GM12878 (cell line): ENCODE results near the gene WDR19. TPM values are rescaled to one million over a fixed set of nuclear protein-coding genes. Genes with fewer than 3 reads are reported as not detected.

Source experiments
- ATAC-seq: fragments of 200-7000 bp; cut with Tn5 transposase; 3 replicates; pipeline ENCODE4 v1.9.1; 2020; ENCODE audit warnings: mild to moderate bottlenecking, moderate library complexity
- BruUV-seq: library from RNA; stranded (reverse); fragments of 400-500 nt; replicated peaks from 2 replicates; lab custom pipeline; 2021; lab: Mats Ljungman, UMichigan
- CTCF ChIA-PET: fragments of 300-600 bp; sonication (Branson Sonifier 250); formaldehyde crosslinking; extraction: SDS; loops from one replicate; lab custom pipeline; 2021; ENCODE audit warnings: inconsistent platforms; lab: Yijun Ruan, JAX
- POLR2A ChIA-PET: fragments of 350-600 bp; formaldehyde crosslinking; extraction: SDS; loops from one replicate; lab custom pipeline; 2021; ENCODE audit warnings: inconsistent platforms; lab: Charles Lee
- RAD21 ChIA-PET: fragments of 300-600 bp; sonication (Branson Sonifier 250); formaldehyde crosslinking; loops from one replicate; lab custom pipeline; 2023; ENCODE audit warnings: antibody characterized with exemption; ENCODE audit not compliant: unreplicated experiment; lab: Charles Lee
- SMC1A ChIA-PET: fragments of 300-600 bp; sonication (Branson Sonifier 250); formaldehyde crosslinking; loops from one replicate; lab custom pipeline; 2023; ENCODE audit not compliant: unreplicated experiment, uncharacterized antibody; lab: Charles Lee
- DNase-seq: peaks from one replicate; pipeline ENCODE4 v3.0.0-alpha.2; 2011; ENCODE audit warnings: low read depth, low spot score
- FAIRE-seq: peaks from 3 replicates; lab custom pipeline; 2011; peaks lifted over from hg19 to GRCh38; lab: Jason Lieb, UNC
- H2AFZ ChIP-seq: 2 replicates; pipeline ENCODE4 v1.6.0; 2011; ENCODE audit warnings: low read depth, low read length, control low read depth; ENCODE audit not compliant: control insufficient read depth
- H3K27ac ChIP-seq: 2 replicates; pipeline ENCODE4 v1.5.1; 2011; ENCODE audit warnings: control low read depth; ENCODE audit not compliant: control insufficient read depth, insufficient read depth
- H3K27me3 ChIP-seq, 2 experiments: replicated peaks in 1 of 2; 2 replicates each; pipeline versions ENCODE4 v1.6.0 to v1.6.1; 2011; ENCODE audit warnings: low read length in 1 of 2; ENCODE audit not compliant: control insufficient read depth in 2 of 2, insufficient read depth in 2 of 2
- H3K36me3 ChIP-seq, 2 experiments: 2 replicates each; pipeline ENCODE4 v1.5.1; 2011; ENCODE audit warnings: low read length in 1 of 2; ENCODE audit not compliant: control insufficient read depth in 2 of 2, insufficient read depth in 2 of 2
- H3K4me1 ChIP-seq: 2 replicates; pipeline ENCODE4 v1.6.1; 2011; ENCODE audit warnings: mild to moderate bottlenecking, low read length, moderate library complexity, mixed read lengths; ENCODE audit not compliant: control insufficient read depth, insufficient read depth
- H3K4me2 ChIP-seq: 2 replicates; pipeline ENCODE4 v1.6.0; 2011; ENCODE audit warnings: control low read depth; ENCODE audit not compliant: control insufficient read depth, insufficient read depth
- H3K4me3 ChIP-seq: fragments of 200-600 bp; sonication (generic); 2 replicates; pipeline ENCODE4 v1.5.1; 2016
- H3K79me2 ChIP-seq: 2 replicates; pipeline ENCODE4 v1.6.0; 2011; ENCODE audit warnings: low read length; ENCODE audit not compliant: control insufficient read depth, insufficient read depth
- H3K9ac ChIP-seq: 2 replicates; pipeline ENCODE4 v1.8.0; 2011; ENCODE audit warnings: low read length, control low read depth, mixed read lengths; ENCODE audit not compliant: control insufficient read depth, insufficient read depth
- H3K9me3 ChIP-seq: replicated peaks from 3 replicates; pipeline ENCODE4 v1.5.1; 2011; ENCODE audit warnings: mild to moderate bottlenecking, low read length; ENCODE audit not compliant: control insufficient read depth, insufficient read depth
- H4K20me1 ChIP-seq: 2 replicates; pipeline ENCODE4 v1.6.0; 2011; ENCODE audit not compliant: control insufficient read depth, insufficient read depth
- ASH2L ChIP-seq: fragments of 300-600, 200-600 bp; sonication (generic); IDR thresholded peaks from 2 replicates; pipeline ENCODE4 v1.6.1; 2017; ENCODE audit warnings: low read depth, mild to moderate bottlenecking, borderline replicate concordance
- BACH1 ChIP-seq: fragments of 450-650 bp; IDR thresholded peaks from 2 replicates; pipeline ENCODE4 v1.6.1; 2017; ENCODE audit warnings: mild to moderate bottlenecking, borderline replicate concordance
- BCL11A ChIP-seq: IDR thresholded peaks from 2 replicates; pipeline ENCODE4 v1.6.1; 2011; ENCODE audit warnings: low read depth, low read length
- CEBPB ChIP-seq, 2 experiments: fragments of 150-350 bp in 1 of 2; IDR thresholded peaks; 2 replicates each; pipeline ENCODE4 v1.6.1; 2012 to 2014; ENCODE audit warnings: low read depth in 2 of 2, low read length in 2 of 2, borderline replicate concordance in 1 of 2, inconsistent platforms in 1 of 2
- EP300 ChIP-seq, 2 experiments: fragments of 150-350 bp in 1 of 2; IDR thresholded peaks; 2 replicates each; pipeline ENCODE4 v1.6.1; 2011 to 2012; ENCODE audit warnings: low read depth in 2 of 2, low read length in 2 of 2, borderline replicate concordance in 1 of 2, improper control_type of control experiment in 1 of 2, inconsistent platforms in 1 of 2; ENCODE audit not compliant: control insufficient read depth in 1 of 2
- GABPA ChIP-seq: IDR thresholded peaks from 2 replicates; pipeline ENCODE4 v1.6.1; 2014; ENCODE audit warnings: antibody characterized with exemption, low read depth, mild to moderate bottlenecking, inconsistent platforms
- HCFC1 ChIP-seq: fragments of 150-350 bp; IDR thresholded peaks from 2 replicates; pipeline ENCODE4 v1.6.1; 2014; ENCODE audit warnings: low read length
- MYC ChIP-seq: IDR thresholded peaks from 2 replicates; pipeline ENCODE4 v1.6.1; 2011; ENCODE audit warnings: mild to moderate bottlenecking, low read length, moderate library complexity, inconsistent platforms; ENCODE audit not compliant: insufficient read depth, insufficient replicate concordance, insufficient read length, severe bottlenecking
- RBBP5 ChIP-seq: fragments of 200-600 bp; sonication (generic); conservative IDR thresholded peaks from 2 replicates; pipeline ENCODE4 v1.6.1; 2016
- RUNX3 ChIP-seq: IDR thresholded peaks from 2 replicates; pipeline ENCODE4 v1.6.1; 2012; ENCODE audit warnings: low read length, inconsistent platforms
- SP1 ChIP-seq: IDR thresholded peaks from one replicate; pipeline ENCODE4 v1.6.1; 2011; ENCODE audit warnings: low read depth, low read length
- ZBTB33 ChIP-seq: fragments of 450-650 bp; IDR thresholded peaks from 2 replicates; pipeline ENCODE4 v1.6.1; 2017; ENCODE audit warnings: mild to moderate bottlenecking
- ZNF622 ChIP-seq: fragments of 450-650 bp; IDR thresholded peaks from 2 replicates; pipeline ENCODE4 v1.6.1; 2017; ENCODE audit warnings: mild to moderate bottlenecking, inconsistent platforms
- WGBS: methylation state at CpG from one replicate; pipeline ENCODE4 v1.1.6; 2016; ENCODE audit warnings: low lambda C conversion rate; ENCODE audit not compliant: insufficient replicate concordance, insufficient coverage; ENCODE audit errors: missing lambda C conversion rate; 5-methylcytosine and 5-hydroxymethylcytosine counted together
- in situ Hi-C: fragments of 300-500 bp; cut with MboI; formaldehyde crosslinking; loops from 9 replicates; pipeline ENCODE4 v1.14.3; 2018; ENCODE audit warnings: mixed read lengths
- intact Hi-C: fragments of 100-400 bp; cut with micrococcal nuclease; formaldehyde crosslinking; loops from one replicate; pipeline ENCODE4 v1.14.2; 2022; ENCODE audit not compliant: unreplicated experiment
- polyA plus RNA-seq, 11 experiments: library from polyadenylated mRNA; depleted of rRNA in 4 of 11; unstranded in 6 of 11; stranded (reverse) in 5 of 11; fragments of >200 nt; fragmentation: Nextera tagmentation in 4 of 11; fragmentation: Illumina TruSeq in 1 of 11; extraction: Ambion mirVana in 4 of 11; extraction: Trizol in 1 of 11; gene quantifications; 1 replicate in 1 of 11; 2 replicates in 10 of 11; pipeline versions ENCODE4 v1.2.1 to v1.2.3, GENCODE V29; 2011 to 2016; ENCODE audit warnings: inconsistent platforms in 2 of 11, missing spikeins in 2 of 11, low read depth in 1 of 11
- total RNA-seq, 4 experiments: library from RNA; depleted of rRNA in 3 of 4; stranded (reverse); fragments of >200 nt in 3 of 4; fragmentation: Illumina TruSeq in 1 of 4; extraction: Trizol in 1 of 4; gene quantifications; 2 replicates each; pipeline versions ENCODE4 v1.2.1 to v1.2.3, GENCODE V29; 2013 to 2021
- TF ChIP-seq, protein P1 (sequence below): fragments of 450-650 bp; formaldehyde crosslinking; IDR thresholded peaks from 2 replicates; pipeline ENCODE4 v1.4.0; 2020; ENCODE audit warnings: mild to moderate bottlenecking, moderate library complexity
- TF ChIP-seq, protein P2 (sequence below): fragments of 450-650 bp; IDR thresholded peaks from 2 replicates; pipeline ENCODE4 v1.6.1; 2017; ENCODE audit warnings: antibody characterized with exemption, mild to moderate bottlenecking, moderate library complexity

WDR19 gene
- total and polyA plus RNA-seq, 10 of the 15 experiments (the other 5 are each of a cell fraction or from before 2014, with no cell fraction given) = 3.5 to 15.4 (median 7.3) TPM

- WGBS = 85% methylated on average over 9 of the region's 9 CpGs
- Histone ChIP-seq H3K79me2 (no peaks in the 10 kb centered on the region), H3K36me3 (no peaks in the 10 kb centered on the region), H3K27me3 (no peaks in the 10 kb centered on the region), H3K9ac (peak overlapping the region; percentile 67), H3K4me3 (peak overlapping the region; percentile 50), H3K4me2 (peak overlapping the region; percentile 92), H3K9me3 (no peaks in the 10 kb centered on the region), H4K20me1 (no peaks in the 10 kb centered on the region), H2AFZ (peak overlapping the region; percentile 98), H3K27ac (peak overlapping the region; percentile 72), H3K4me1 (peaks cover 3% of the 10 kb centered on the region; the same call in 1 of the 2 replicates)
- intact Hi-C loops (no loop called here), in situ Hi-C loops (no loop called here)
- ChIA-PET RAD21 (interaction anchor here (0.5 to 2.0 kb wide), 11 partner anchors 15 to 1283 kb away, joined by 3 to 7 read pairs (median 4); no protein-coding TSS in a partner anchor), CTCF (interaction anchor here (0.8 to 2.0 kb wide), 13 partner anchors 9 to 399 kb away, joined by 3 to 17 read pairs (median 4); partner anchors contain the start of gene TLR10), POLR2A (interaction anchor here (0.5 to 0.9 kb wide), 8 partner anchors 43 to 639 kb away, joined by 3 to 5 read pairs (median 3); no protein-coding TSS in a partner anchor), SMC1A (interaction anchor here (0.6 to 2.0 kb wide), 16 partner anchors 9 to 423 kb away, joined by 3 to 8 read pairs (median 3); no protein-coding TSS in a partner anchor)
- TF ChIP-seq RUNX3 = no peak
- no peak for TF ChIP-seq CEBPB (IDR thresholded peaks at IDR 0.05; ENCODE audit: borderline replicate concordance in 1 of 2, low read depth in 2 of 2, low read length in 2 of 2)
- TF ChIP-seq BCL11A = no peak
- TF ChIP-seq BACH1 = no peak
- no peak for TF ChIP-seq MYC
- TF ChIP-seq SP1 = no peak
- TF ChIP-seq, protein P1, sequence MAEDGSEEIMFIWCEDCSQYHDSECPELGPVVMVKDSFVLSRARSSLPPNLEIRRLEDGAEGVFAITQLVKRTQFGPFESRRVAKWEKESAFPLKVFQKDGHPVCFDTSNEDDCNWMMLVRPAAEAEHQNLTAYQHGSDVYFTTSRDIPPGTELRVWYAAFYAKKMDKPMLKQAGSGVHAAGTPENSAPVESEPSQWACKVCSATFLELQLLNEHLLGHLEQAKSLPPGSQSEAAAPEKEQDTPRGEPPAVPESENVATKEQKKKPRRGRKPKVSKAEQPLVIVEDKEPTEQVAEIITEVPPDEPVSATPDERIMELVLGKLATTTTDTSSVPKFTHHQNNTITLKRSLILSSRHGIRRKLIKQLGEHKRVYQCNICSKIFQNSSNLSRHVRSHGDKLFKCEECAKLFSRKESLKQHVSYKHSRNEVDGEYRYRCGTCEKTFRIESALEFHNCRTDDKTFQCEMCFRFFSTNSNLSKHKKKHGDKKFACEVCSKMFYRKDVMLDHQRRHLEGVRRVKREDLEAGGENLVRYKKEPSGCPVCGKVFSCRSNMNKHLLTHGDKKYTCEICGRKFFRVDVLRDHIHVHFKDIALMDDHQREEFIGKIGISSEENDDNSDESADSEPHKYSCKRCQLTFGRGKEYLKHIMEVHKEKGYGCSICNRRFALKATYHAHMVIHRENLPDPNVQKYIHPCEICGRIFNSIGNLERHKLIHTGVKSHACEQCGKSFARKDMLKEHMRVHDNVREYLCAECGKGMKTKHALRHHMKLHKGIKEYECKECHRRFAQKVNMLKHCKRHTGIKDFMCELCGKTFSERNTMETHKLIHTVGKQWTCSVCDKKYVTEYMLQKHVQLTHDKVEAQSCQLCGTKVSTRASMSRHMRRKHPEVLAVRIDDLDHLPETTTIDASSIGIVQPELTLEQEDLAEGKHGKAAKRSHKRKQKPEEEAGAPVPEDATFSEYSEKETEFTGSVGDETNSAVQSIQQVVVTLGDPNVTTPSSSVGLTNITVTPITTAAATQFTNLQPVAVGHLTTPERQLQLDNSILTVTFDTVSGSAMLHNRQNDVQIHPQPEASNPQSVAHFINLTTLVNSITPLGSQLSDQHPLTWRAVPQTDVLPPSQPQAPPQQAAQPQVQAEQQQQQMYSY (CRISPR knock-in tag) = no peak
- no peak for TF ChIP-seq ASH2L
- no peak for TF ChIP-seq HCFC1
- TF ChIP-seq, protein P2, sequence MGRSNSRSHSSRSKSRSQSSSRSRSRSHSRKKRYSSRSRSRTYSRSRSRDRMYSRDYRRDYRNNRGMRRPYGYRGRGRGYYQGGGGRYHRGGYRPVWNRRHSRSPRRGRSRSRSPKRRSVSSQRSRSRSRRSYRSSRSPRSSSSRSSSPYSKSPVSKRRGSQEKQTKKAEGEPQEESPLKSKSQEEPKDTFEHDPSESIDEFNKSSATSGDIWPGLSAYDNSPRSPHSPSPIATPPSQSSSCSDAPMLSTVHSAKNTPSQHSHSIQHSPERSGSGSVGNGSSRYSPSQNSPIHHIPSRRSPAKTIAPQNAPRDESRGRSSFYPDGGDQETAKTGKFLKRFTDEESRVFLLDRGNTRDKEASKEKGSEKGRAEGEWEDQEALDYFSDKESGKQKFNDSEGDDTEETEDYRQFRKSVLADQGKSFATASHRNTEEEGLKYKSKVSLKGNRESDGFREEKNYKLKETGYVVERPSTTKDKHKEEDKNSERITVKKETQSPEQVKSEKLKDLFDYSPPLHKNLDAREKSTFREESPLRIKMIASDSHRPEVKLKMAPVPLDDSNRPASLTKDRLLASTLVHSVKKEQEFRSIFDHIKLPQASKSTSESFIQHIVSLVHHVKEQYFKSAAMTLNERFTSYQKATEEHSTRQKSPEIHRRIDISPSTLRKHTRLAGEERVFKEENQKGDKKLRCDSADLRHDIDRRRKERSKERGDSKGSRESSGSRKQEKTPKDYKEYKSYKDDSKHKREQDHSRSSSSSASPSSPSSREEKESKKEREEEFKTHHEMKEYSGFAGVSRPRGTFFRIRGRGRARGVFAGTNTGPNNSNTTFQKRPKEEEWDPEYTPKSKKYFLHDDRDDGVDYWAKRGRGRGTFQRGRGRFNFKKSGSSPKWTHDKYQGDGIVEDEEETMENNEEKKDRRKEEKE = no peak
- TF ChIP-seq ZBTB33 = no peak
- TF ChIP-seq RBBP5 = no peak
- no peak for TF ChIP-seq ZNF622
- no peak for TF ChIP-seq EP300 (IDR thresholded peaks at IDR 0.05; ENCODE audit: borderline replicate concordance in 1 of 2, control insufficient read depth in 1 of 2, low read depth in 2 of 2, low read length in 2 of 2)
- TF ChIP-seq GABPA = no peak
- DNase-seq = no peak
- BruUV-seq = TSS peak; percentile 96
- ATAC-seq = no peak
- no peak for FAIRE-seq
These were observed 817 bp upstream of the WDR19 start for GRCh38 chr4:39181520-39181904.
